Measurements from ENCODE around the gene NRG3. TPM values are rescaled to one million over a fixed set of nuclear protein-coding genes. Genes with fewer than 3 reads are reported as not detected.

NRG3 gene
- total RNA-seq, 2 donors from 2014 or later, result 0.41 TPM; not detected in 1

DNA sequence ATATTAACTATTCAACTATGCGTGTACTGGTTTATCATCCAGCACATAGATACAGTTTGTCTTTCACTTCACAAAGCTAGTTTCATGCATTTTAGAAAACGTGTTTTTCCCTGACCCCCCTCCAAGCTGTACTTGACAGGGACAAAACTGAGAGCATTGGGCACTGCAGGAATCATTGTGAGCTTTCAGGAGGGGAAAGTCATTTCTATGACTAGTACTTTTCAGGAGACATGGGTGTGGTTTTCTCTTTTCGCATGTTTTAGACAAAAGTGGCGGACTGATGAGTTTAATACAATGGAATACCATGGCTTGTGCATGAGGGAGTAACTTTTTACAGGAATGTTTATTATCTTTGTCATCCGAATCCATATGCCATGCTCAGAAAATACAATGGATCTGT lies 42.7 kb downstream of the NRG3 start:
- no peaks in the 10 kb centered on the region for H3K4me1 ChIP-seq (ENCODE audit: control insufficient read depth in 1 of 2, low read depth in 2 of 2)
- ATAC-seq (ENCODE audit: insufficient number of reproducible peaks, low FRiP score, low read depth), result no peak
- H3K9me3 ChIP-seq, result no peaks in the 10 kb centered on the region
- H3K27ac ChIP-seq, result no peak overlapping the region
- no peaks in the 10 kb centered on the region for H3K36me3 ChIP-seq
- TF ChIP-seq, protein P1, sequence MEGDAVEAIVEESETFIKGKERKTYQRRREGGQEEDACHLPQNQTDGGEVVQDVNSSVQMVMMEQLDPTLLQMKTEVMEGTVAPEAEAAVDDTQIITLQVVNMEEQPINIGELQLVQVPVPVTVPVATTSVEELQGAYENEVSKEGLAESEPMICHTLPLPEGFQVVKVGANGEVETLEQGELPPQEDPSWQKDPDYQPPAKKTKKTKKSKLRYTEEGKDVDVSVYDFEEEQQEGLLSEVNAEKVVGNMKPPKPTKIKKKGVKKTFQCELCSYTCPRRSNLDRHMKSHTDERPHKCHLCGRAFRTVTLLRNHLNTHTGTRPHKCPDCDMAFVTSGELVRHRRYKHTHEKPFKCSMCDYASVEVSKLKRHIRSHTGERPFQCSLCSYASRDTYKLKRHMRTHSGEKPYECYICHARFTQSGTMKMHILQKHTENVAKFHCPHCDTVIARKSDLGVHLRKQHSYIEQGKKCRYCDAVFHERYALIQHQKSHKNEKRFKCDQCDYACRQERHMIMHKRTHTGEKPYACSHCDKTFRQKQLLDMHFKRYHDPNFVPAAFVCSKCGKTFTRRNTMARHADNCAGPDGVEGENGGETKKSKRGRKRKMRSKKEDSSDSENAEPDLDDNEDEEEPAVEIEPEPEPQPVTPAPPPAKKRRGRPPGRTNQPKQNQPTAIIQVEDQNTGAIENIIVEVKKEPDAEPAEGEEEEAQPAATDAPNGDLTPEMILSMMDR (IDR thresholded peaks at IDR 0.05), result no peak
- H3K4me3 ChIP-seq, result no peak overlapping the region
- no peak for DNase-seq (ENCODE audit: low spot score)
- H3K27me3 ChIP-seq (replicated peaks; ENCODE audit: insufficient read depth), result no peaks in the 10 kb centered on the region

DNA sequence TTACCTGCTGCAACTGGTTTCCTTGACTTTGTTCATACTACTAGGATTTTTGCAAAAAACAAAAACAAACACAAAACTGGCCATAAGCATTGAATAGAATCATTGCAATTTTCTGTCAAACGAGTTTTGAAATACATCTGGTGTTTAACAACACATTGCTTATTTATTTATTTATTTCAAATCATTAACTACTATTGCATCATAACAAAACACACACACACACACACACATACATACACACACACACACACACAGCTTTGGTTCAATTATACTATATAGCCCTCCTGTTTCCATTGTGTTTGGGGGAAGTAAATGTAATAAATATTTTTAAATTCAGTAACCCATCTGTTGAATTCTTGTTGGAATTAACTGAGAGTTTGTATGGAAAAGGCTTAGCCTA lies 43.8 kb downstream of the NRG3 start:
- Histone ChIP-seq H3K4me3 (no peak overlapping the region), H3K27ac (no peak overlapping the region), H3K9me3 (no peaks in the 10 kb centered on the region), H3K36me3 (no peaks in the 10 kb centered on the region), H3K4me1 (ENCODE audit: control insufficient read depth in 1 of 2, low read depth in 2 of 2) (no peaks in the 10 kb centered on the region), H3K27me3 (replicated peaks; ENCODE audit: insufficient read depth) (no peaks in the 10 kb centered on the region)
- TF ChIP-seq, protein P1 (IDR thresholded peaks at IDR 0.05), result no peak
- ATAC-seq (ENCODE audit: insufficient number of reproducible peaks, low FRiP score, low read depth), result no peak
- no peak for DNase-seq (ENCODE audit: low spot score)

DNA sequence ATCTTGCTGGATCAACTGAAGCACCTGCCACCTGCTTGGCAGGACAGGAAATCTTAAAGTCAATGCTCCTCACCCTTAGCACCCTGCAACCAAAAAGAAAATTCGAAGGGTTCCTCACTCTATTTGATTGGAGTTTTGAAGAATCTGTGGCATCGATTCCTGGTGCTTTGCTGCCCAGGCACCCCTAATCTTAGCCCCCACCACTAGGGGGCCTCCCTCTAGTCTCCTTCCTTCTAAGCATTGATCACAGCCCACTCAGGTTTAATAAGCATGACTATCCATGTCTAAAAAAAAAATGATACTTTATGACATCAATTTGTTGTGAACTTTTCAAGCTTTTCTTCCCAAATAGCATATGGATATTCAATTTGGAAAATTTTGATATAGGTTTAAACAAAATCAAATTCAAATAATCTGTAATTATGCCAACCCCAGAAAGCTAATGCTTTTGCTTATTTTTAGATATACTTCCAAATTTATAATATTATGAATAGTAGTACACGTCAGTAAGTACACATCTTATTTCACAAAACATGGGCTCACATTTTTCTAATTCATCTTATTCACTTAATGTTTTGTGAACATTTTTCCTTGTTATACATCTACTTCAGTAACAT lies 45.3 kb downstream of the NRG3 start:
- TF ChIP-seq, protein P1 (IDR thresholded peaks at IDR 0.05), result no peak
- no peaks in the 10 kb centered on the region for H3K27me3 ChIP-seq (replicated peaks; ENCODE audit: insufficient read depth)
- DNase-seq (ENCODE audit: low spot score), result no peak
- no peaks in the 10 kb centered on the region for H3K36me3 ChIP-seq
- ATAC-seq (ENCODE audit: insufficient number of reproducible peaks, low FRiP score, low read depth), result no peak
- H3K9me3 ChIP-seq, result no peaks in the 10 kb centered on the region
- H3K27ac ChIP-seq, result no peak overlapping the region
- H3K4me1 ChIP-seq (ENCODE audit: control insufficient read depth in 1 of 2, low read depth in 2 of 2), result no peaks in the 10 kb centered on the region
- no peak overlapping the region for H3K4me3 ChIP-seq

DNA sequence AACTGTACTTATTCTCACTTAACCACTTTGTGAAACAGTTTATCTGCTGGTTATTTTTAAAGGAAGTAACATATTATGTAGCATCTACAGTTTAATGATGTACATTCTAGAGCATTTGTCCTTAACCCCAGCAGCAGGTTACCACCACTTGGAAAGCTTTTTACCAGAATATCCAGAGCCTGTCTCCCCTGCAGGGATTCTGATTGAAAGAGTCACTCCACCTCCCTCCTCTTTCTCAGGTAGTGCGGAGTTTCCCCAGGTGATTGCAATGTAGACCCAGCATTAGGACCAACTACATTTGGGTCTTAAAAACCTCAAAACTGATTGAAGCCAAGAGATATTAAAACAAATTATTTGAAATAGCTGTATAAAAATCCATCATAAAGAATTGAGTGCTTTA lies 53.1 kb downstream of the NRG3 start:
- H3K4me1 ChIP-seq (ENCODE audit: control insufficient read depth in 1 of 2, low read depth in 2 of 2), result no peaks in the 10 kb centered on the region
- no peak overlapping the region for H3K4me3 ChIP-seq
- DNase-seq (ENCODE audit: low spot score) (no peak), ATAC-seq (ENCODE audit: insufficient number of reproducible peaks, low FRiP score, low read depth) (no peak)
- TF ChIP-seq, protein P1 (IDR thresholded peaks at IDR 0.05), result no peak
- H3K36me3 ChIP-seq, result no peaks in the 10 kb centered on the region
- no peaks in the 10 kb centered on the region for H3K9me3 ChIP-seq
- H3K27me3 ChIP-seq (replicated peaks; ENCODE audit: insufficient read depth), result no peaks in the 10 kb centered on the region
- H3K27ac ChIP-seq, result no peak overlapping the region

DNA sequence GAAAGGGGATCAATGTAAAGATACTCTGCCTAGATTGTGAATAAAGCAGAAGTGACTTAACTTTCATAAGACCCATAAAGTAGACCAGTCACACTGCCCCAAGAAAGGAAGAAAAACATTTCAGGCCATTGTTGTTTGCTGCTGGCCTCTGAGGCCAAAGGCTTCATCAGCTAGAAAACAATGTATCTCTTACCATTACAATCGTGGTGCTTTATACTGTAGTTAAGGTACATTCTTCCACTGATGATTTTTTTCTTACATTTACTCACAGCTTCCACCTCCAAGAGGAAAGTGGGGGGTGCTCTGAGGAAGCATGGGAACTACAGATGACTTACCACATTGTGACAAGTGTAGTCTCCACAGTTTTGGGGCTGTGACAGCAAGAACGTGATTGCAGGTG lies 68.6 kb downstream of the NRG3 start:
- ATAC-seq (ENCODE audit: insufficient number of reproducible peaks, low FRiP score, low read depth), result no peak

More for the DNA sequence above, 68.6 kb downstream of the NRG3 start:
- no peaks in the 10 kb centered on the region for H3K27me3 ChIP-seq (replicated peaks; ENCODE audit: insufficient read depth)
- TF ChIP-seq, protein P1 (IDR thresholded peaks at IDR 0.05), result no peak
- no peak for DNase-seq (ENCODE audit: low spot score)
- H3K4me3 ChIP-seq, result no peak overlapping the region
- H3K4me1 ChIP-seq (ENCODE audit: control insufficient read depth in 1 of 2, low read depth in 2 of 2), result no peaks in the 10 kb centered on the region
- H3K36me3 ChIP-seq, result no peaks in the 10 kb centered on the region
- no peak overlapping the region for H3K27ac ChIP-seq
- H3K9me3 ChIP-seq, result no peaks in the 10 kb centered on the region

Measured in thoracic aorta (tissue), 2 donors.